H9 (cell line): ENCODE results near the gene POLR3C. TPM values are rescaled to one million over a fixed set of nuclear protein-coding genes. Genes with fewer than 3 reads are reported as not detected.

ENCODE experiments used
- DNase-seq: peaks from one replicate; pipeline ENCODE4 v3.0.0-alpha.2; 2017
- H2AFZ ChIP-seq: one replicate; pipeline ENCODE4 v1.6.1; 2013; ENCODE audit warnings: mild to moderate bottlenecking, low read length, control low read depth, moderate library complexity
- H2AK5ac ChIP-seq: 2 replicates; pipeline ENCODE4 v1.6.1; 2013; ENCODE audit warnings: low read length, control low read depth, mixed read lengths; ENCODE audit not compliant: insufficient read length
- H2BK120ac ChIP-seq: one replicate; pipeline ENCODE4 v1.6.1; 2013; ENCODE audit warnings: low read depth, mild to moderate bottlenecking, low read length, control low read depth, inconsistent platforms; ENCODE audit not compliant: poor library complexity, severe bottlenecking
- H2BK12ac ChIP-seq: 2 replicates; pipeline ENCODE4 v1.6.1; 2013; ENCODE audit warnings: low read length, control low read depth, mixed read lengths, low read depth; ENCODE audit not compliant: insufficient read length
- H2BK15ac ChIP-seq: 2 replicates; pipeline ENCODE4 v1.6.1; 2013; ENCODE audit warnings: low read depth, low read length, control low read depth
- H2BK20ac ChIP-seq: one replicate; pipeline ENCODE4 v1.6.1; 2013; ENCODE audit warnings: low read depth, mild to moderate bottlenecking, low read length, control low read depth, inconsistent platforms; ENCODE audit not compliant: poor library complexity, severe bottlenecking
- H2BK5ac ChIP-seq: 2 replicates; pipeline ENCODE4 v1.6.1; 2013; ENCODE audit warnings: low read length, control low read depth, mixed read lengths; ENCODE audit not compliant: insufficient read length
- H3K14ac ChIP-seq: 2 replicates; pipeline ENCODE4 v1.6.1; 2013; ENCODE audit warnings: low read length, control low read depth; ENCODE audit not compliant: insufficient read depth
- H3K18ac ChIP-seq: 2 replicates; pipeline ENCODE4 v1.6.1; 2013; ENCODE audit warnings: low read depth, mild to moderate bottlenecking, mixed read lengths, low read length, control low read depth; ENCODE audit not compliant: insufficient read length
- H3K23ac ChIP-seq: 2 replicates; pipeline ENCODE4 v1.6.1; 2013; ENCODE audit warnings: low read length, control low read depth, mixed read lengths, low read depth; ENCODE audit not compliant: insufficient read length
- H3K23me2 ChIP-seq: 2 replicates; pipeline ENCODE4 v1.6.1; 2013; ENCODE audit warnings: low read depth, mild to moderate bottlenecking, mixed read lengths, low read length, control low read depth; ENCODE audit not compliant: insufficient read length, poor library complexity, severe bottlenecking
- H3K27ac ChIP-seq: 2 replicates; pipeline ENCODE4 v1.5.1; 2013; ENCODE audit warnings: low read length, control low read depth, mixed read lengths, low read depth; ENCODE audit not compliant: insufficient read length
- H3K27me3 ChIP-seq: 2 replicates; pipeline ENCODE4 v1.6.1; 2013; ENCODE audit warnings: low read length, control low read depth, inconsistent platforms; ENCODE audit not compliant: insufficient read depth
- H3K4ac ChIP-seq: 2 replicates; pipeline ENCODE4 v1.6.1; 2013; ENCODE audit warnings: low read depth, mild to moderate bottlenecking, control low read depth, inconsistent platforms, low read length, moderate library complexity
- H3K4me1 ChIP-seq: 2 replicates; pipeline ENCODE4 v1.6.1; 2013; ENCODE audit warnings: low read length, control low read depth, inconsistent platforms; ENCODE audit not compliant: insufficient read depth
- H3K4me2 ChIP-seq: 2 replicates; pipeline ENCODE4 v1.6.1; 2013; ENCODE audit warnings: low read length, control low read depth, mixed read lengths; ENCODE audit not compliant: insufficient read length, insufficient read depth
- H3K56ac ChIP-seq: 2 replicates; pipeline ENCODE4 v1.6.1; 2013; ENCODE audit warnings: low read depth, mild to moderate bottlenecking, mixed read lengths, low read length, control low read depth; ENCODE audit not compliant: insufficient read length
- H3K79me1 ChIP-seq: 2 replicates; pipeline ENCODE4 v1.6.1; 2013; ENCODE audit warnings: low read depth, mild to moderate bottlenecking, moderate library complexity, low read length, control low read depth, inconsistent platforms; ENCODE audit not compliant: insufficient read depth, poor library complexity, severe bottlenecking
- H3K79me2 ChIP-seq: 2 replicates; pipeline ENCODE4 v1.6.1; 2013; ENCODE audit warnings: low read length, control low read depth, inconsistent platforms; ENCODE audit not compliant: insufficient read depth
- H3K9ac ChIP-seq: 2 replicates; pipeline ENCODE4 v1.6.1; 2013; ENCODE audit warnings: low read length, control low read depth, mixed read lengths; ENCODE audit not compliant: insufficient read length; ENCODE audit errors: extremely low read depth
- H3K9me3 ChIP-seq: one replicate; pipeline ENCODE4 v1.6.1; 2013; ENCODE audit warnings: low read depth, low read length, inconsistent platforms; ENCODE audit not compliant: control insufficient read depth
- H3T11ph ChIP-seq: one replicate; pipeline ENCODE4 v1.6.1; 2013; ENCODE audit warnings: mild to moderate bottlenecking, low read length, control low read depth, inconsistent platforms
- H4K20me1 ChIP-seq: one replicate; pipeline ENCODE4 v1.6.1; 2013; ENCODE audit not compliant: control insufficient read depth, insufficient read length, insufficient read depth
- H4K5ac ChIP-seq: 2 replicates; pipeline ENCODE4 v1.6.1; 2013; ENCODE audit warnings: low read depth, mild to moderate bottlenecking, mixed read lengths, low read length, control low read depth; ENCODE audit not compliant: insufficient read length
- H4K8ac ChIP-seq: replicated peaks from 2 replicates; pipeline ENCODE4 v1.6.1; 2013; ENCODE audit warnings: low read length, control low read depth, mixed read lengths, low read depth; ENCODE audit not compliant: insufficient read length
- H4K91ac ChIP-seq: 2 replicates; pipeline ENCODE4 v1.6.1; 2013; ENCODE audit warnings: low read depth, mild to moderate bottlenecking, moderate library complexity, mixed read lengths, low read length, control low read depth; ENCODE audit not compliant: insufficient read length
- H3K27ac Mint-ChIP-seq, 3 experiments: 2 replicates in 2 of 3; 3 replicates in 1 of 3; pipeline ENCODE4 v1.8.0; 2020 to 2021; ENCODE audit warnings: mixed read lengths in 3 of 3, mild to moderate bottlenecking in 1 of 3, moderate library complexity in 1 of 3
- H3K27me3 Mint-ChIP-seq: 2 replicates; pipeline ENCODE4 v1.8.0; 2021; ENCODE audit warnings: low read depth, mild to moderate bottlenecking, moderate library complexity, mixed read lengths
- H3K36me3 Mint-ChIP-seq, 3 experiments: 2 replicates in 2 of 3; 3 replicates in 1 of 3; pipeline ENCODE4 v1.8.0; 2020 to 2021; ENCODE audit warnings: low read depth in 3 of 3, mixed read lengths in 3 of 3; ENCODE audit not compliant: insufficient read depth in 1 of 3
- H3K4me1 Mint-ChIP-seq, 2 experiments: 2 replicates each; pipeline ENCODE4 v1.8.0; 2020; ENCODE audit warnings: mixed read lengths in 2 of 2
- H3K4me3 Mint-ChIP-seq, 2 experiments: 2 replicates in 1 of 2; 3 replicates in 1 of 2; pipeline ENCODE4 v1.8.0; 2020 to 2021; ENCODE audit warnings: mild to moderate bottlenecking in 2 of 2, mixed read lengths in 2 of 2, moderate library complexity in 1 of 2
- H3K9me3 Mint-ChIP-seq, 2 experiments: 2 replicates in 1 of 2; 3 replicates in 1 of 2; pipeline ENCODE4 v1.8.0; 2020; ENCODE audit warnings: mild to moderate bottlenecking in 2 of 2, mixed read lengths in 2 of 2, moderate library complexity in 1 of 2
- CTCF ChIP-seq: fragments of 200-600 bp; sonication (generic); conservative IDR thresholded peaks from 3 replicates; pipeline ENCODE4 v1.8.0; 2021; ENCODE audit warnings: antibody characterized with exemption, mild to moderate bottlenecking
- WGBS: extraction: QIAGEN DNeasy Blood & Tissue Kit; methylation state at CpG from one replicate; pipeline ENCODE4 v1.1.7; 2013; ENCODE audit warnings: missing lambda C conversion rate, low lambda C conversion rate, mixed read lengths; ENCODE audit not compliant: insufficient read length; ENCODE audit errors: extremely low coverage; 5-methylcytosine and 5-hydroxymethylcytosine counted together
- total RNA-seq: library from RNA; stranded (reverse); gene quantifications from 2 replicates; pipeline ENCODE4 v1.2.1, GENCODE V29; 2021

POLR3C gene
- total RNA-seq, 1 experiment from 2014 or later: 37.2 TPM

GRCh38 chr1:145843031-145843430 is 19.0 kb downstream of the POLR3C start:
- H2BK15ac ChIP-seq: no peak overlapping the region
- H3K4me2 ChIP-seq: no peak overlapping the region
- Mint-ChIP-seq H3K9me3 (no peaks in the 10 kb centered on the region), H3K27me3 (no peaks in the 10 kb centered on the region; the same call in 1 of the 2 replicates), H3K36me3 (peaks cover 15 to 53% (median 46%) of the 10 kb centered on the region in 3 experiments), H3K4me1 (peaks cover 6% of the 10 kb centered on the region in 2 experiments; a peak in 2 of 4 replicates), H3K27ac (no peak overlapping the region), H3K4me3 (no peak overlapping the region)
- H3K23ac ChIP-seq: no peak overlapping the region
- no peak overlapping the region for H3K4ac ChIP-seq
- no peak overlapping the region for H3K9ac ChIP-seq
- H2AFZ ChIP-seq: no peak overlapping the region
- no peak overlapping the region for H4K8ac ChIP-seq
- H3K79me1 ChIP-seq: no peaks in the 10 kb centered on the region
- no peak overlapping the region for H2AK5ac ChIP-seq
- no peak overlapping the region for H3K18ac ChIP-seq
- DNase-seq: no peak
- no peak overlapping the region for H4K5ac ChIP-seq
- no CpG with 5 or more reads among the region's 3 CpGs for WGBS
- H3K14ac ChIP-seq: no peak overlapping the region
- no peaks in the 10 kb centered on the region for H3K9me3 ChIP-seq
- H2BK120ac ChIP-seq: no peak overlapping the region
- no peaks in the 10 kb centered on the region for H4K20me1 ChIP-seq
- no peak for TF ChIP-seq CTCF
- no peaks in the 10 kb centered on the region for H3K79me2 ChIP-seq
- no peak overlapping the region for H2BK5ac ChIP-seq
- H3K23me2 ChIP-seq: peaks cover 3% of the 10 kb centered on the region
- H3K27ac ChIP-seq: no peak overlapping the region
- no peak overlapping the region for H2BK12ac ChIP-seq
- no peak overlapping the region for H3T11ph ChIP-seq
- no peaks in the 10 kb centered on the region for H3K27me3 ChIP-seq
- H2BK20ac ChIP-seq: no peak overlapping the region
- H3K56ac ChIP-seq: no peak overlapping the region
- H3K4me1 ChIP-seq: no peaks in the 10 kb centered on the region
- no peak overlapping the region for H4K91ac ChIP-seq
